ENCODE data around the gene ANKRD6.

ANKRD6 gene

GRCh38 chr6:89566930-89567629, 134.1 kb downstream of the ANKRD6 start:
- H3K27ac ChIP-seq = no peak overlapping the region
- H3K4me3 ChIP-seq (ENCODE audit: low read depth, low read length) = no peak overlapping the region
- no peak for DNase-seq
- no peaks in the 10 kb centered on the region for H3K36me3 ChIP-seq (replicated peaks)
- TF ChIP-seq CTCF (IDR thresholded peaks at IDR 0.05; ENCODE audit: low read depth, low read length, missing control alignments) = no peak
- in situ Hi-C loops (cut with HindIII; ENCODE audit: low pct_ligation_motif_present, low sequenced_read_pairs) = no loop called here
- peaks cover 3% of the 10 kb centered on the region for H3K27me3 ChIP-seq (replicated peaks)

- Histone ChIP-seq H3K27me3 (replicated peaks) (peaks cover under 1% of the 10 kb centered on the region), H3K36me3 (replicated peaks) (no peaks in the 10 kb centered on the region), H3K27ac (no peak overlapping the region), H3K4me3 (ENCODE audit: low read depth, low read length) (no peak overlapping the region)
- DNase-seq = no peak
- TF ChIP-seq CTCF (IDR thresholded peaks at IDR 0.05; ENCODE audit: low read depth, low read length, missing control alignments) = no peak
- in situ Hi-C loops (cut with HindIII; ENCODE audit: low pct_ligation_motif_present, low sequenced_read_pairs) = no loop called here
Observed at GRCh38 chr6:89567630-89568390, 134.9 kb downstream of the ANKRD6 start.

GRCh38 chr6:89574910-89575561, 142.1 kb downstream of the ANKRD6 start:
- Histone ChIP-seq H3K27ac (no peak overlapping the region), H3K27me3 (replicated peaks) (no peaks in the 10 kb centered on the region), H3K36me3 (replicated peaks) (no peaks in the 10 kb centered on the region), H3K4me3 (ENCODE audit: low read depth, low read length) (no peak overlapping the region)
- no peak for TF ChIP-seq CTCF (IDR thresholded peaks at IDR 0.05; ENCODE audit: low read depth, low read length, missing control alignments)
- DNase-seq = no peak
- in situ Hi-C loops (cut with HindIII; ENCODE audit: low pct_ligation_motif_present, low sequenced_read_pairs) = no loop called here

- H3K4me3 ChIP-seq (ENCODE audit: low read depth, low read length) = no peak overlapping the region
- no peak for TF ChIP-seq CTCF (IDR thresholded peaks at IDR 0.05; ENCODE audit: low read depth, low read length, missing control alignments)
- in situ Hi-C loops (cut with HindIII; ENCODE audit: low pct_ligation_motif_present, low sequenced_read_pairs) = no loop called here
- H3K36me3 ChIP-seq (replicated peaks) = no peaks in the 10 kb centered on the region
- H3K27me3 ChIP-seq (replicated peaks) = no peaks in the 10 kb centered on the region
- H3K27ac ChIP-seq = no peak overlapping the region
- DNase-seq = no peak
Observed at GRCh38 chr6:89575562-89575960, 142.6 kb downstream of the ANKRD6 start.

- no peaks in the 10 kb centered on the region for H3K36me3 ChIP-seq (replicated peaks)
- H3K4me3 ChIP-seq (ENCODE audit: low read depth, low read length) = no peak overlapping the region
- H3K27ac ChIP-seq = no peak overlapping the region
- in situ Hi-C loops (cut with HindIII; ENCODE audit: low pct_ligation_motif_present, low sequenced_read_pairs) = no loop called here
- no peaks in the 10 kb centered on the region for H3K27me3 ChIP-seq (replicated peaks)
- no peak for TF ChIP-seq CTCF (IDR thresholded peaks at IDR 0.05; ENCODE audit: low read depth, low read length, missing control alignments)
- DNase-seq = no peak
Observed at GRCh38 chr6:89580997-89581666, 148.2 kb downstream of the ANKRD6 start.

Measured in brain microvascular endothelial cell (primary cell).